Right lobe of liver (tissue), 4 donors: Measurements from ENCODE around the gene CCL8.

Source experiments
- POLR2A ChIP-seq: fragments of 450-650 bp; IDR thresholded peaks from one replicate; pipeline ENCODE4 v1.6.1; 2017; ENCODE audit warnings: antibody characterized with exemption, mild to moderate bottlenecking
- TF ChIP-seq, protein P1 (sequence below), 4 donors: fragments of 200-600 bp in 3 of 4; fragments of 450-650 bp in 1 of 4; IDR thresholded peaks; one replicate each; pipeline versions ENCODE4 v1.5.1 to v1.8.0; 2016 to 2022; ENCODE audit warnings: antibody characterized with exemption in 4 of 4, mild to moderate bottlenecking in 2 of 4
- donor health status: DM: no; HTN: no; CAD: no.
- donor health status: DM: no; HTN: no; CAD: no.
- donor health status: DM: no; HTN: yes; CAD: no.

- TF ChIP-seq, protein P1, sequence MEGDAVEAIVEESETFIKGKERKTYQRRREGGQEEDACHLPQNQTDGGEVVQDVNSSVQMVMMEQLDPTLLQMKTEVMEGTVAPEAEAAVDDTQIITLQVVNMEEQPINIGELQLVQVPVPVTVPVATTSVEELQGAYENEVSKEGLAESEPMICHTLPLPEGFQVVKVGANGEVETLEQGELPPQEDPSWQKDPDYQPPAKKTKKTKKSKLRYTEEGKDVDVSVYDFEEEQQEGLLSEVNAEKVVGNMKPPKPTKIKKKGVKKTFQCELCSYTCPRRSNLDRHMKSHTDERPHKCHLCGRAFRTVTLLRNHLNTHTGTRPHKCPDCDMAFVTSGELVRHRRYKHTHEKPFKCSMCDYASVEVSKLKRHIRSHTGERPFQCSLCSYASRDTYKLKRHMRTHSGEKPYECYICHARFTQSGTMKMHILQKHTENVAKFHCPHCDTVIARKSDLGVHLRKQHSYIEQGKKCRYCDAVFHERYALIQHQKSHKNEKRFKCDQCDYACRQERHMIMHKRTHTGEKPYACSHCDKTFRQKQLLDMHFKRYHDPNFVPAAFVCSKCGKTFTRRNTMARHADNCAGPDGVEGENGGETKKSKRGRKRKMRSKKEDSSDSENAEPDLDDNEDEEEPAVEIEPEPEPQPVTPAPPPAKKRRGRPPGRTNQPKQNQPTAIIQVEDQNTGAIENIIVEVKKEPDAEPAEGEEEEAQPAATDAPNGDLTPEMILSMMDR (IDR thresholded peaks at IDR 0.05), result no peak
- TF ChIP-seq POLR2A, result no peak
Observed at GRCh38 chr17:34321964-34322363, 2.7 kb downstream of the CCL8 start.
